BLaER1 treated with 17β-estradiol and CSF1 and Interleukin-3, amounts not matched to agents 10 nM and 100 nM (cell line): ENCODE data around the gene TFDP1.
"Not testable (repeated sequence)": the region's sequence is repeated elsewhere in the genome, so short reads cannot be mapped to it uniquely, and the experiment has no call there.

Experiments
- H3K27ac ChIP-seq, 11 experiments: shearing (Covaris generic); formaldehyde crosslinking; 2 replicates each; pipeline ENCODE4 v1.8.1; 2022
- H3K27me3 ChIP-seq, 11 experiments: shearing (Covaris generic); formaldehyde crosslinking; 2 replicates each; pipeline ENCODE4 v1.8.1; 2022
- H3K36me3 ChIP-seq, 11 experiments: shearing (Covaris generic); formaldehyde crosslinking; 2 replicates each; pipeline ENCODE4 v1.8.1; 2022
- H3K4me1 ChIP-seq, 10 experiments: shearing (Covaris generic); formaldehyde crosslinking; 2 replicates each; pipeline ENCODE4 v1.8.1; 2022
- H3K4me2 ChIP-seq, 11 experiments: shearing (Covaris generic); formaldehyde crosslinking; 2 replicates each; pipeline ENCODE4 v1.8.1; 2022
- H3K4me3 ChIP-seq, 10 experiments: shearing (Covaris generic); formaldehyde crosslinking; 2 replicates each; pipeline ENCODE4 v1.8.1; 2022
- H3K9ac ChIP-seq, 11 experiments: shearing (Covaris generic); formaldehyde crosslinking; 2 replicates each; pipeline ENCODE4 v1.8.1; 2022
- H3K9me3 ChIP-seq, 11 experiments: shearing (Covaris generic); formaldehyde crosslinking; replicated peaks in 1 of 11; 2 replicates each; pipeline ENCODE4 v1.8.1; 2022
- H4K20me1 ChIP-seq, 11 experiments: shearing (Covaris generic); formaldehyde crosslinking; 2 replicates each; pipeline ENCODE4 v1.8.1; 2022
- Cebpa-rat ChIP-seq, 11 experiments: shearing (Covaris generic); IDR thresholded peaks; 2 replicates each; pipeline ENCODE4 v1.8.1; 2022

Gene TFDP1

GRCh38 chr13:113559901-113560644 lies 24.5 kb upstream of the TFDP1 start:
- H3K27ac ChIP-seq = peak overlapping the region in 3 of 11 experiments; percentile 6 to 48 (median 44); a peak in 3 of 22 replicates
- H3K9me3 ChIP-seq = no peaks in the 10 kb centered on the region
- H3K4me1 ChIP-seq = peaks cover 11 to 51% (median 39%) of the 10 kb centered on the region in 10 experiments; a peak in 19 of 20 replicates
- H3K4me3 ChIP-seq = no peak overlapping the region
- H3K9ac ChIP-seq = 0 out of 22 replicates have a peak overlapping the region, but pooled peaks of 1 of the 11 experiments have one; percentile 24
- H3K36me3 ChIP-seq = 0 out of 22 replicates have a peak, but pooled peaks cover 0 to 3% (median 0%) of the 10 kb centered on the region in 11 experiments
- no peaks in the 10 kb centered on the region for H3K27me3 ChIP-seq
- TF ChIP-seq Cebpa-rat (IDR thresholded peaks at IDR 0.05) = no peak
- H3K4me2 ChIP-seq = peak overlapping the region in 2 of 11 experiments; percentile 52 to 54; a peak in 1 of 22 replicates
- H4K20me1 ChIP-seq = no peaks in the 10 kb centered on the region

DNA sequence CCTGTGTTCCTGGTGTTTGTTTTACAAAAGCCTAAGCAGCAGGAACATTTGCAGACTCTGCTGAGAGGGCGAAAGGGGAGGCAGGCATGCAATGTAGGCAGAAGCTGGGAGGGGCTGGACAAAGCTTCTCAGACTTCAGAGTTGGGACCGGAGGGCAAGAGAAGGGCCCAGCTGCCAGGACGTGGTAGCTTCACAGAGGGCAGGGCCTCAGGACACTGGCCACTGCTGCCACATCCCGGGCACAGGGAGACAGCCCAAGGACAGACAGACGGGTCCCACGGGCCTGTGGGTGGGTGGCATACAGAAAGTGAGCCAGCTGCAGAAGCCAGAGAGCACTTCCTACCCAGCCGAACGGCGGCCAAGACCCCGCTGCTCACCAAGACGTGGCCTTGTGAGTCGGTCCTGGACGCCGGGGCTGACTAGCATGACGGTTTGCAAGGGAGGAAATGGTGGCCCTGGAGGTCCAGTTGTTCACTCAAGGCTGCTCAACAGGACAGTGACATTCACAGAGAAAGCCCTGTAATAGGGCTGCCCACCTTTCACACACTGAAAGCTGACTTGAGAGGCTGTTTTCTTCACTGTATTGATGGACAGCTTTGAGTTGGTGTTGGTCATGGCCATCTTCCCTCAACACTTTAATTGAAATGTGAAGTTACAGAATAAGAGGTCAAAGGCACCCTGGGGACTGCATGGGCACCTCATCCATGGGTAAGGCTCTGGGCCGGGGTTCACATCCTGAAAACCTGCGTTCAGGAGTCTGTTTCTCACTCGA lies 23.7 kb upstream of the TFDP1 start:
- Histone ChIP-seq H3K9ac (peak overlapping the region in 3 of 11 experiments; percentile 13 to 40 (median 24); a peak in 4 of 22 replicates), H3K27me3 (no peaks in the 10 kb centered on the region)

GRCh38 chr13:113561417-113562084 lies 23.0 kb upstream of the TFDP1 start:
- peak overlapping the region in 2 of 11 experiments; percentile 25 to 40; a peak in 3 of 22 replicates for H3K9ac ChIP-seq
- H3K27me3 ChIP-seq = no peaks in the 10 kb centered on the region
- no peaks in the 10 kb centered on the region for H3K36me3 ChIP-seq
- no peaks in the 10 kb centered on the region for H3K9me3 ChIP-seq
- no peak for TF ChIP-seq Cebpa-rat (IDR thresholded peaks at IDR 0.05)
- peaks cover 11 to 51% (median 38%) of the 10 kb centered on the region in 10 experiments; a peak in 19 of 20 replicates for H3K4me1 ChIP-seq
- H4K20me1 ChIP-seq = no peaks in the 10 kb centered on the region
- peak overlapping the region in 4 of 11 experiments; percentile 15 to 48 (median 44); a peak in 4 of 22 replicates for H3K27ac ChIP-seq
- H3K4me3 ChIP-seq = no peak overlapping the region
- peak overlapping the region in 9 of 11 experiments; percentile 35 to 56 (median 49); a peak in 16 of 22 replicates for H3K4me2 ChIP-seq

More for the DNA sequence above, 23.7 kb upstream of the TFDP1 start:
- H4K20me1 ChIP-seq = no peaks in the 10 kb centered on the region
- H3K4me2 ChIP-seq = peak overlapping the region in 8 of 11 experiments; percentile 20 to 54 (median 44); a peak in 12 of 22 replicates
- peaks cover 11 to 51% (median 38%) of the 10 kb centered on the region in 10 experiments; a peak in 19 of 20 replicates for H3K4me1 ChIP-seq
- no peaks in the 10 kb centered on the region for H3K36me3 ChIP-seq
- H3K9me3 ChIP-seq = no peaks in the 10 kb centered on the region
- no peak overlapping the region for H3K4me3 ChIP-seq
- TF ChIP-seq Cebpa-rat (IDR thresholded peaks at IDR 0.05) = no peak
- peak overlapping the region in 5 of 11 experiments; percentile 6 to 48 (median 44); a peak in 4 of 22 replicates for H3K27ac ChIP-seq

GRCh38 chr13:113562085-113562749 lies 22.3 kb upstream of the TFDP1 start:
- H3K4me2 ChIP-seq = peak overlapping the region; percentile 16 to 56 (median 47); a peak in 21 of 22 replicates
- no peaks in the 10 kb centered on the region for H3K36me3 ChIP-seq
- H4K20me1 ChIP-seq = no peaks in the 10 kb centered on the region
- peak overlapping the region in 3 of 11 experiments; percentile 15 to 48 (median 44); a peak in 2 of 22 replicates for H3K27ac ChIP-seq
- no peak overlapping the region for H3K4me3 ChIP-seq
- H3K9ac ChIP-seq = peak overlapping the region in 2 of 11 experiments; percentile 25 to 29; a peak in 3 of 22 replicates
- peaks cover 11 to 46% (median 34%) of the 10 kb centered on the region in 10 experiments; a peak in 19 of 20 replicates for H3K4me1 ChIP-seq
- no peak for TF ChIP-seq Cebpa-rat (IDR thresholded peaks at IDR 0.05)
- no peaks in the 10 kb centered on the region for H3K9me3 ChIP-seq
- H3K27me3 ChIP-seq = no peaks in the 10 kb centered on the region; a peak in 1 of 22 replicates

DNA sequence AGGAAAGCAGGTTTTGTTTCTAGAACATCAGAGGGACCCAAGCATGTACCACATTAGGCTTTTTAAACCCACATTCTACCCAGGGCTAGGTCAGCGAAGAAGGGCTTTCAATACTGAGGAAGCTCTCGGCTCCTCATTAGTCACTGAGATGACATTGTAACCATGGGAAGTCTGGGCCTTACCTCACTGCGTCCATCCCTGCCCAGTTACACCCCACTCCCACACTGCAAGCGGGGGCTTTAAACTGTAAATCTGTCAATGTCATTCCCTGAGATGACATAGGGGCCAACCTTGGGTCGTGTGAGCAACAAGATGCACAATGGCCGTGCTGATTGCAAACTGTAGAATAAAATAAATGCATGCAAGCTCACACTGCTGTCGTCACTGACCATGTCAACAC lies 21.7 kb upstream of the TFDP1 start:
- Histone ChIP-seq H3K9ac (peak overlapping the region in 1 of 11 experiments; percentile 29; a peak in 2 of 22 replicates), H3K36me3 (no peaks in the 10 kb centered on the region), H3K4me3 (no peak overlapping the region), H4K20me1 (no peaks in the 10 kb centered on the region), H3K27ac (no peak overlapping the region), H3K4me2 (peak overlapping the region in 4 of 11 experiments; percentile 1 to 56 (median 50); a peak in 4 of 22 replicates), H3K9me3 (no peaks in the 10 kb centered on the region), H3K27me3 (no peaks in the 10 kb centered on the region; a peak in 1 of 22 replicates), H3K4me1 (peaks cover 11 to 41% (median 31%) of the 10 kb centered on the region in 10 experiments; a peak in 19 of 20 replicates)
- TF ChIP-seq Cebpa-rat (IDR thresholded peaks at IDR 0.05) = no peak

DNA sequence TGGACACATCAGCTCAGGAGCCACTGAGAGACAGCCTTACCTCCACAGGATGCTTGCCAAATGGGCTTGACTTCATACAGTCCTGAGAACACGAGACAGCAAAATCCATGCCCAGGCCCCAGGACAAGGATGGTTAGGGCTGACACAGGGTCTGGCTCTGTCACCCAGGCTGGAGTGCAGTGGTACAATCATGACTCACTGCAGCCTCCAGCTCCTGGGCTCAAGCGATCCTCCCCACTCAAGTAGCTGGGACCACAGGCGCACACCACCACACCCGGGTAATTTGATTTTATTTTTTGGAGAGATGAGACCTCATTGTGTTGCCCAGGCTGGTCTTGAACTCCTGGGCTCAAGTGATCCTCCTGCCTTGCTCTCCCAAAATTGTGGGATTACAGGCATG lies 21.0 kb upstream of the TFDP1 start:
- H3K27ac ChIP-seq, H3K27me3 ChIP-seq, H3K4me2 ChIP-seq, H3K9me3 ChIP-seq, H3K4me3 ChIP-seq, H3K36me3 ChIP-seq, H4K20me1 ChIP-seq: not testable (repeated sequence)
- Histone ChIP-seq H3K9ac (0 out of 22 replicates have a peak overlapping the region, but pooled peaks of 1 of the 11 experiments have one; percentile 5), H3K4me1 (peaks cover 7 to 34% (median 29%) of the 10 kb centered on the region in 10 experiments; a peak in 19 of 20 replicates)

- Histone ChIP-seq H3K9me3 (no peaks in the 10 kb centered on the region), H3K4me3 (no peak overlapping the region), H3K4me1 (peaks cover 0 to 27% (median 21%) of the 10 kb centered on the region in 10 experiments; a peak in 15 of 20 replicates), H3K4me2 (no peak overlapping the region), H4K20me1 (no peaks in the 10 kb centered on the region), H3K27ac (no peak overlapping the region), H3K9ac (no peak overlapping the region), H3K27me3 (no peaks in the 10 kb centered on the region; a peak in 1 of 22 replicates), H3K36me3 (no peaks in the 10 kb centered on the region)
- no peak for TF ChIP-seq Cebpa-rat (IDR thresholded peaks at IDR 0.05)
Measured at GRCh38 chr13:113564331-113565023, 20.1 kb upstream of the TFDP1 start.
